LNCAP (cell line): ENCODE results near the gene TGFB1.

Source experiments
- CTCF ChIP-seq: fragments of 450-650 bp; IDR thresholded peaks from 2 replicates; pipeline ENCODE4 v1.5.1; 2017; ENCODE audit warnings: mild to moderate bottlenecking

The TGFB1 gene

DNA sequence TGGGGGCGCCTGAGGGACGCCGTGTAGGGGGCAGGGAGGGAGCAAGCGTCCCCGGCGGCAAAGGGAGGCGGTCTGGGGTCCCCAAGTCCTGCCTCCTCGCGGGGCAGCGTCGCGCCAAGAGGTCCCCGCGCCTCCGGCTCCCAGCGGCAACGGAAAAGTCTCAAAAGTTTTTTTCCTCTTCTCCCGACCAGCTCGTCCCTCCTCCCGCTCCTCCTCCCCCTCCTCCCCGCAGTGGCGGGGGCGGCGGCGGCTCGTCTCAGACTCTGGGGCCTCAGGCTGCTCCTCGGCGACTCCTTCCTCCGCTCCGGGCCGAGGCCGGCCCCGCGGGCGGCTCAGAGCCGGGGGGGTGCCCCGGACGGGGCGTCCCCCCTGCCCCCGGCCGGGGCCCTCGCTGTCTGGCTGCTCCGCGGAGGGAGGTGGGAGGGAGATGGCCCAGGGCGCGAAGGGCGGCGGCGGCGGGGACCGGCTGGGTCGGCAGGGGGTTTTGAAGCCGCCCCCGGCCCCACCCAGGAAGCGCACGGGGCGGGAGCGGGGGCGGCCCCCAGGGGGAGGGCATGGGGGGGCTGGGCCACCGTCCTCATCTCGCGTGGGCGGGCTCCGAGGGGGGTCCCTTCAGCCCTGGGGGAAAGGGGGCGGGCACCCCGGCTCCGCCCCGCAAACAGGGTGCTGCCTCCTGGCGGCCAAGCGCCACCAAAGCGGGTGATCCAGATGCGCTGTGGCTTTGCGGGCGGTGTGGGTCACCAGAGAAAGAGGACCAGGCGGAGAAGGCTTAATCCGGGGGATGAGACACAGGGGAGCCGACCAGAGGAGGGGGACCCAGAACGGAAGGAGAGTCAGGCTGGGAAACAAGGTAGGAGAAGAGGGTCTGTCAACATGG lies at the start of gene TGFB1:
TGFB1 (minus strand) TSS at position 457 of the 877 bp plus-strand sequence. CDS start 878 bp downstream, outside the sequence.
- TF ChIP-seq CTCF = peak; percentile 61

DNA sequence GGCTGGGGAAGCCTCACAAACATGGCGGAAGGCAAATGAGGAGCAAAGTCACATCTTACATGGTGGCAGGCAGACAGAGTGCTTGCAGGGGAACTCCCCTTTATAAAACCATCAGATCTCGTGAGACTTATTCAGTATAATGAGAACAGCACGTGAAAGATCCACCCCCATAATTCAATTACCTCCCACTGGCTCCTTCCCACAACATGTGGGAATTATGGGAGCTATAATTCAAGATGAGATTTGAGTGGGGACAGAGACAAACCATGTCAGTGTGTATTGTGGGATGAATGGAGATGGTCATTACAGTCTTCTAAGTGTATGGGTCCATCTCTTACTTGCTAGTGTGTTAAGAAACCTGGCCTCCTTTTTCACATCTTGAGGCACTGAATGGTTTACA lies 48.3 kb upstream of the TGFB1 start:
- TF ChIP-seq CTCF = no peak

- no peak for TF ChIP-seq CTCF
These were observed 47.8 kb upstream of the TGFB1 start for GRCh38 chr19:41401483-41401882.

GRCh38 chr19:41399525-41399924 lies 45.8 kb upstream of the TGFB1 start:
- TF ChIP-seq CTCF = no peak

- no peak for TF ChIP-seq CTCF
These were observed 45.4 kb upstream of the TGFB1 start for GRCh38 chr19:41399091-41399490.

DNA sequence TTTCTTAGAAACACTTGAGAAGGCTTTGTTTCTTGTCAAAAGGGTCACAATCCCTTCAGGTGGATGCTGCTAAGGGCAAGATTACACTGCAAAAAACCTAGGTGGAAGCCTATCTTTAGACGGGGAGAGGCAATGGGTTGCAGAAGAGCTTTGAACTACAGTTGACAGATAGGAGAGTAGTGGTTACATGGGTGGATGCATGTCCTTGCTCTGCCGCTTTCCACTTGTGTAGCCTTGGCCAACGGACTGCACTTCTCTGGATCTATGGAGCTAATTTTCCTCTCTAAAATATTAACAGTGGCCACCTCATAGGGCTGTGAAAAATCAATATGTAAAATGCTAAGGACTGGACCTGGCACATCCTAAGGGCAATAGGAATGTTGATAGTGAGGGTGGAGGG lies 44.9 kb upstream of the TGFB1 start:
- no peak for TF ChIP-seq CTCF

DNA sequence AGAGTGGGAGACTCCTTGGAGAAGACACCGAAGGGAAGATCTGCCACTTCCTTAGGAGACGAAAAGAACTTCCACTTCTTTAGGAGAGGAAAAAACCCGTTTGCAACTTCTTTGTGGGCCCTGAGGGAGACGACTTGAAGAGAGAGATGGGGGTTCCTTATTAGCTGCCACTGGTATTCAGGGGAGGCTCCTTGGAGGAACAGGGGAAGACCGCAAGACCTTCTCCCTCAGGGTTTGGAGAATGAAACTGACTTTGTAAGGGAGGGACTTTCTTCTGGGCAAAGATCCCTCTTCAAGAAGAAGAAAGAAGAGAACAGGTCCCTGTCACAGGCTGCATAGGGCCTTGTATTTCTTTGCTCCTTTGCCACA lies 44.3 kb upstream of the TGFB1 start:
- no peak for TF ChIP-seq CTCF
